DND-41 (cell line): ENCODE results near the gene PXT1.

Experiments used
- CTCF ChIP-seq: IDR thresholded peaks from 2 replicates; pipeline ENCODE4 v1.5.1; 2012; ENCODE audit warnings: borderline replicate concordance, low read length, moderate library complexity, mild to moderate bottlenecking; ENCODE audit not compliant: poor library complexity, severe bottlenecking; ENCODE audit errors: extremely low read depth
- EZH2 ChIP-seq: IDR thresholded peaks from 3 replicates; pipeline ENCODE4 v1.6.1; 2012; ENCODE audit warnings: borderline replicate concordance, low read depth, mild to moderate bottlenecking, moderate library complexity, low read length, inconsistent platforms; ENCODE audit not compliant: severe bottlenecking

GRCh38 chr6:36464233-36464632 is 21.6 kb upstream of the PXT1 start:
- TF ChIP-seq CTCF = no peak
- no peak for TF ChIP-seq EZH2
